ENCODE measurements around the gene GLIS1.

Gene GLIS1

DNA sequence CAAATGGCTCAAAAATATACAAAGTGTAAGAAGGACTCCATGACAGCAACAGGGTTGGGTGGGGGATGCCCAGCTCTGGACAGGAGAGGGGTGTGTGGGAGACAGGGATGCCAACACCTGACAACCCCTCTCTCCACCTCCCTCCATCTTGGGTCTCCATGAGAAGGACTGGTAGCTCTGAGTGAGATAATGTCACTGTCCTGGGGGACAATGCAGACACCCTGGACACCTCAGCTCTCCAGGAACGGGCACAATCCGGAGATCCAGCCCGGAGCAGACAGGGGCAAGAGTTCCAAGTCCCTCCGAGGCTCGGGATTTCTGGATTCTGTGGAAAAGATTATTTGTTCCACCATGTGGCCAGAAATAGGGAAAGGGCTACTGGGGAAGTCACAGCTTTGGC is 122.5 kb downstream of the GLIS1 start:
- no peak for DNase-seq (ENCODE audit: low spot score)
- TF ChIP-seq, protein P1, sequence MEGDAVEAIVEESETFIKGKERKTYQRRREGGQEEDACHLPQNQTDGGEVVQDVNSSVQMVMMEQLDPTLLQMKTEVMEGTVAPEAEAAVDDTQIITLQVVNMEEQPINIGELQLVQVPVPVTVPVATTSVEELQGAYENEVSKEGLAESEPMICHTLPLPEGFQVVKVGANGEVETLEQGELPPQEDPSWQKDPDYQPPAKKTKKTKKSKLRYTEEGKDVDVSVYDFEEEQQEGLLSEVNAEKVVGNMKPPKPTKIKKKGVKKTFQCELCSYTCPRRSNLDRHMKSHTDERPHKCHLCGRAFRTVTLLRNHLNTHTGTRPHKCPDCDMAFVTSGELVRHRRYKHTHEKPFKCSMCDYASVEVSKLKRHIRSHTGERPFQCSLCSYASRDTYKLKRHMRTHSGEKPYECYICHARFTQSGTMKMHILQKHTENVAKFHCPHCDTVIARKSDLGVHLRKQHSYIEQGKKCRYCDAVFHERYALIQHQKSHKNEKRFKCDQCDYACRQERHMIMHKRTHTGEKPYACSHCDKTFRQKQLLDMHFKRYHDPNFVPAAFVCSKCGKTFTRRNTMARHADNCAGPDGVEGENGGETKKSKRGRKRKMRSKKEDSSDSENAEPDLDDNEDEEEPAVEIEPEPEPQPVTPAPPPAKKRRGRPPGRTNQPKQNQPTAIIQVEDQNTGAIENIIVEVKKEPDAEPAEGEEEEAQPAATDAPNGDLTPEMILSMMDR (IDR thresholded peaks at IDR 0.05; ENCODE audit: extremely low read depth, missing control alignments): no peak

DNA sequence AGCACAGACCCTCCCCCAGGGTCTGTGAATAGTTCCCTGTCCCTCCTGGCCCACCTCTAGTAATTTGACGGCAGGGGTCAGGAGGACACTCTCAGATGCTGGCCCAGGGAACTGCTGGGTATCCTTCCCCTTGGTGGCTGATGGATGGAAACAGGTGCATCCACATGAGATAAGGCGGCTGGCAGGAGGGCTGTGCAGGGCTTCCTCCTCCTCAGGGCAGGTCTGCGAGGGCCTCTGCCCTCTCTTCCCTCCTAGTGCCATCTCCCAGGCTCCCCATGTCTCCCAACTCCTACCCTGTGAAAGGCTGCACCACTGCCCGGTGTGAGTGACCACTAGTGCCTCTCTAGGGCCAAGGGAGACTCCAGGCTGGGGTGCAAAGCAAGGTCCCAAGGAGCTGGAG is 123.9 kb downstream of the GLIS1 start:
- DNase-seq (ENCODE audit: low spot score): no peak
- TF ChIP-seq, protein P1 (IDR thresholded peaks at IDR 0.05; ENCODE audit: extremely low read depth, missing control alignments): no peak

DNA sequence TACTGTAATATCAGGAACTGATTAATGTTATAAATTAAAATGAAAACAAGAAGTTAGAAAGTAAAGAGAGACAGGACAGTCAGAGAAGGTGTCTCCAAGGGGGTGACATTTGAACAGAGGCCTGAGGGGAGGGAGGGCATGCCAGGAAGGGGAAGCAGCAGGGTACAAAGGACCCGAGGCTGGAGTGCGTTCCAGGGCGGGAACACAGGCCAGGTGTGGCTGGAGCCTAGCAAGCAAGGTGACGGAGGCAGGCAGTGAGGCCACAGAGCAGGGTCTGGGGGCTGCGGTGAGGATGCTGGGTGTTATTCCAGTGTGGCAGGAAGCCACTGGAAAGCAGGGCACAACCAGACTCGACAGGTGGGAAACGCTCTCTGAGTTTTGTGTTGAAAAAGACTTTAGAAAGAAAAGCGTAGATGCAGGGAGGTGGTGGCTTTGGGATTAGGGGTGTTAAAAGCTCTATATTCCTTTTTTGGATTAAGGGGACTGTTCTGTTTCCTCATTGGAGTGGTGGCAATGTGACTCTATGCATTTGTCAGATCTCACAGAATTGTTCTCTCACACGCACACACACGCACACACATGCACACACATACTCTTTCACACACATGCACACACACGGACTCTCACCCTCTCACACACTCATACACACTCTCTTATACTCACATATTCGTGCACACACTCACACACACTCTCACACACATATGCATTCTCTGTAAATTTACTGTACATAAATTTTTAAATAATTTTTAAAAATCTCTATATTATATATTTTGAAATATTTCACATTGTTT is 124.5 kb downstream of the GLIS1 start:
- no peak for DNase-seq (ENCODE audit: low spot score)
- TF ChIP-seq, protein P1 (IDR thresholded peaks at IDR 0.05; ENCODE audit: extremely low read depth, missing control alignments): no peak

DNA sequence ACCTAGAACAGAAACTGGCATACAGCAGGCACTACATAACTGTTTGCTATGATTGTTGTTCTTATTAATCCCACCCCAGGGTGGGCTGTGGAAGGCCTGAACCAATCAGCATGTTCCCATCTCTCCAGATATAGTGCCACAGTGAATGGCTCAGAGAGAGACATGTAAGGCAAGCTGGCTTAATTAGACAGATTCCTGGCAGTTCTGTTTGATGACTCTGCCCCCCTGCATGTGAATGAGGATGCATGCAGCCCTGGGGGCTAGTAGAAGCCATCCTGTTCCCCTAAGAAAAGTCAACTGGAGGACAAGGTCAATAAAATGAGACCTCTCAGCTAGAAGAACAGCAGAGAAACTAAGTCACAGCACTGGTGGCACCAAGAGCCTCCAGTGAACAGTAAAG is 130.3 kb downstream of the GLIS1 start:
- TF ChIP-seq, protein P1 (IDR thresholded peaks at IDR 0.05; ENCODE audit: extremely low read depth, missing control alignments): no peak

DNA sequence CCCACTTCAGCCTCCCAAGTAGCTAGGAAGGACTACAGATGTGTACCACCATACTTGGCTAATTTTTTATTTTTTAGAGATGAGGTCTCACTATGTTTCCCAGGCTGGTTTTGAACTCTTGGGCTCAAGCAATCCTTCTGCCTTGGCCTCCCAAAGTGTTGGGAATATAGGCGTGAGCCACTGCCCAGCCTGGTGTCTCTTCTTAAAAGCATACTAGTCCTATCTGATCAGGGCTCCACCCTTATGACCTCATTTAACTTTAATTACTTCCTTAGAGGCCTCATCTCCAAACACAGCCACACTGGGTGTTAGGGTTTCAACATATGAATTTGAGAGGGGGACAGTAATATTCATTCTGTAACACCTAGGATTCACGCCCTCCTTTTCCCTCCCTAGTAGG is 130.9 kb downstream of the GLIS1 start:
- DNase-seq (ENCODE audit: low spot score): no peak
- TF ChIP-seq, protein P1 (IDR thresholded peaks at IDR 0.05; ENCODE audit: extremely low read depth, missing control alignments): no peak

More for the DNA sequence above, 130.3 kb downstream of the GLIS1 start:
- no peak for DNase-seq (ENCODE audit: low spot score)

DNA sequence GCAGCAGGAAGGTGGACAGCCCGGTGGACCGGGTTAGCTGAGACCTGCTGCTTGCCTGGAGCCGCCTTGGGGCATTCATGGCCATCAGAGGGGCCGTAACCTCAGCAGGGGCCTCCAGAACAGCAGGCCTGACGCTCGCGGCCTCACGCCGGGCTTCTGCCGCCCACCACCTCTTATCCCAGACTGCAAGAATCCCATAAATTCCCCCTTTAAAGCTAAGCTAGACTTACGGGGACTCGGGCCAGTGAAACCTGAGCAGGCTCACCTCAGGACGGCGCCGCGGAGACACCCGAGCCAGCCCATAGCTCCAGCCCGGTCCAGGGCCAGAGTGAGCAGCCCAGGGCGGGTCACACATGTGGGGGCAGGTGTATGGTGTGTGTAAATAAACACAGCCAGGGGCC is 132.3 kb downstream of the GLIS1 start:
- TF ChIP-seq, protein P1 (IDR thresholded peaks at IDR 0.05; ENCODE audit: extremely low read depth, missing control alignments): no peak
- no peak for DNase-seq (ENCODE audit: low spot score)

DNA sequence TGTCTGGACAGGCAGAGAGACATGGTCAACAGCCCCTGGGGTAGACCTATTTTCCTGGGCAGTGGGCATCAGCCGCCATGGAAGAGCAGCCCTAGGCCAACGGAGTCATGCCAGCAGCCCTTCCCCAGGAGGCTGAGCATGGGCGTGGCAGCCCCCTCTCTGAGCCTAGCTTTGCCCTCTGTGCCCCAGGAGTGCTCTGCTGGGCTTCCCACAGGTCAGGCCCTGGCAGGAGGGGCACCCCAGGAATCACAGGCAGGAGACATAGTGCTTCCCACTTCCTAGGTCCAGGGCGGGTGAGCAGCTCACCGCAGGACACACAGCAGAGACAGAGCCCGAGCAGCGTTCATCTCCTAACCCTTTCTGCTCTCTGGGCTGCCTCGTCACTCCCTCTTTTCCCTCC is 132.8 kb downstream of the GLIS1 start:
- DNase-seq (ENCODE audit: low spot score): no peak
- TF ChIP-seq, protein P1 (IDR thresholded peaks at IDR 0.05; ENCODE audit: extremely low read depth, missing control alignments): no peak

Data from GM20000 (cell line).